GM18498 (cell line): ENCODE measurements around the gene DHRSX.
"Not testable (repeated sequence)": the region's sequence is repeated elsewhere in the genome, so short reads cannot be mapped to it uniquely, and the experiment has no call there.

Experiments used
- ATAC-seq: cut with Tn5 transposase; IDR thresholded peaks from one replicate; pipeline ENCODE4 v1.9.1; 2021; ENCODE audit warnings: mild to moderate bottlenecking, moderate library complexity; ENCODE audit not compliant: unreplicated experiment

The DHRSX gene

DNA sequence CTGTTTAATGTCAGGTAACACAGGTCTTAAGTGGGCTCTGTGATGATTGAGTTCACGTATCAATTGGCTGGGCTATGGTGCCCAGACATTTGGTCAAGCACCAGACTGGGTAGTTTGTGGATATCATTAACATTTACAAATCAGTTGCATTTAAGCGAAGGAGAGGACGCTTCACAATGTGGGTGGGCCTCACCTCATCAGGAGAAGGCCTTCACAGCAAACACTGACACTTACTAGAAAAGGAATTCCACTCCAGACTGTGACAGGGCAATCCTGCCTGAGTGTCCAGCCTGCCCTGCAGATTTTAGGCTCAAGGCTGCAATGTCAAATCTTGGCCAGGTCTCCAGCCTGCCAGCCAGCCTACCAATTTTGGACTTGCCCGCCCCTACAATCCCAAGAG lies 270.3 kb downstream of the DHRSX start:
- no peak for ATAC-seq

DNA sequence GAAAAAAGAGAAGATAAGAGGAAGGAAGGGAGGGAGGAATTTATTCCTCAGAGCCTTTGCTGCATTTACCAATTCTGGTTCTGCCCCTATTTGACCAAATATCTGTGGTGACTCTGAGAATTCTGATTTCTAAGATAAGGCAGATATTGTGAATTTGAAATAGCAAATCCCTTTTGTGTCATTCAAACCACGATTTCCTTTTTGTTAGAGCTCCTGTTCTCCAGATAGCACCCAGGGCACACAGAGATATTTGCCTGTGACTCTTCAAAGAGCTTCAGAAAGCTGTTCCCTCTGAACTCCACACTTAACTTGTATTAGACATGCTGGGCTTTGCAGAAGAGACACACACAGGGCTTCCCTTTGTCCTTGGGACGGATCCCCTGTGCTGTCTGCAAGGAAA lies 272.2 kb downstream of the DHRSX start:
- no peak for ATAC-seq

DNA sequence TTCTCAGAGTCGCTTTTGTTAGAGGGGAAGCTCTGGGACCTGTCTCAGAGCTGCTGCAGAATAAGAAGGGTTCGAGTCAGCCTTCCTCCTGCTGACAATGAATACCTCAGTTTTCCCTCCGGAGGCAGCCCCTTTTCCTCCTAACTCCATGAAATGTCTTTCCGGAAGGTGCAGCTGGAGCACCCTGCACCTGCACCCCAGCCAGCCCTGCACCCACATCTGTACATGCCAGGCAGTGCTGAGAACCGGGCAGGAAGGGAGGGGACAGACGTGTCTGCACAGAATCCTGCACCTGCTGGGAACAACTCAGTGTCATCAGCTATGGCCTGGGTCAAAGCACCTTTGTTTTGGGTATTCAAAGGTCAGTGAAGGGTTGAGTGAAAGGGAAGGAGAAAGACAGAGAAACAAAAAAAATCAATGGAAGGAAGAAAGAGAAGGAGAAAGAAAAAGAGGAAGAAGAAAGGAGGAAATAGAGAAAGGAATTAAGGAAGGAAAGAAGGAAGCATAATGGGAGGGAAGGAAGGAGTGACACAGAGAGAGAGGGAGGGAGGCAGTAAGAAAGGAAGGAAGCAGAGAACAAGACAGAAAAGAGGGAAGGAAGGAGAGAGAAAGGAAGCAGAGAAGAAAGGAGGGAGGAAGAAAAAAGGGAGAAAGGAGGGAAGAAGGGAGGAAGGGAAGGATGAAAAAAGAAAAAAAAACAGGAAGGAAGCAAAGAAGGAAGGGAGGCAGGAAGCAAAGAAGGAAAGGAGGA lies 273.7 kb downstream of the DHRSX start:
- no peak for ATAC-seq

DNA sequence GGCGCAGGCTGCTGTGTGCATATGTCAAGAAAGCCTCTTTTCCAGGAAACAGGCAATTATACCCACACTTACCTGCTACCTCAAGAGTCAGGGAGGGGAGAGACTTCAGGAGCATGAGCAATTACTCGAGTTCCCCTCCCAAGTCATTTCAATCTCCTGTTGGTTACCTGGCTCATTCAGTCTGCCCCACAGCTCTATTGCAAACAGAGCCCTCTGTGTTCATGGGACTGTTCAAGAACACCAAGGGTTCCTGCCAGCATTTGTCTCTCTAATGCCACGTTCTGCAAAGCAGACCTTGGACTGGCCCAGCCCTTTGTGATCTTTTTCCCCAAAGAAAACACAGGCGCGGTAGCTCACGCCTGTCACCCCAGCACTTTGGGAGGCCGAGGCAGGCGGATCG lies 274.6 kb downstream of the DHRSX start:
- ATAC-seq, result no peak

DNA sequence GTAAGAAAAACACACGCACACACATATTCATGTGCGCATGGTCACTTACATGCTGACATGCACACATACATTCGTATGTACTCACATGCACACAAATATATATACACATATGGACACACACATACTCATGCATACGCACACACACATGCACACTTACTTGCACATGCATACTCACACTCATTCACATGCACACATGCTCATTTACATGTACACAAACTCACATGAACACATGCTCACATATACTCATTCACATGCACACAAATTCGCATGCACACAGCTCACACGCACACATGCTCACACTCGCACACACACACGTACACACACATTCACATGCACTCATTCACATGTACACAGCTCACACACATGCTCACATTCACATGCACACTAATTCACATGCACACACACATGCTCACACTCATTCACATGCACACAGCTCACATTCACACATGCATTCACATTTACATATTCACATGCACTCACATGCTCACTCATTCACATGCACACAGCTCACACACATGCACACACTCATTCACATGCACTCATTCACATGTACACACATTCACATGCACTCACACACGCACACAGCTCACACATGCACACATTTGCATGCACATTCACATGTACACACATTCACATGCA lies 276.1 kb downstream of the DHRSX start:
- ATAC-seq, result no peak

DNA sequence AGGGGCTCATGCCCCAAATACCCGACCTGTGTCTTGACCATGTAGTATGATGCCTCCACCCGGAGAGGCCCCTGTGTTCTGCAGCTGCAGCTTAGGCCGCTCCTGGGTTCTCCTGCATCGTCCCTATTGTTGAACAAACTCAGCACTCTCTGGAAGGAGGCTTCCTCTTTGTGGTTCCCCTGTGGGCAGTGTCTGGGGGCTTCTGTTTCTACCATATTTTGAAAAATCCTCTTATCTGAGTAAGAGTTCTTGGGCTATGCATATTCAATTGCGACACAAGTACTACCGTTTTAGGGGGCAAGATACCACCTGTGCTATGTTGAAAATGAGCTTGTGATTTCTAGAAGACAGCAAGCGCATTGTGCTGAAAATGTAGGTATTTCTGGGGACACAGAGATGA lies 276.6 kb downstream of the DHRSX start:
- no peak for ATAC-seq

DNA sequence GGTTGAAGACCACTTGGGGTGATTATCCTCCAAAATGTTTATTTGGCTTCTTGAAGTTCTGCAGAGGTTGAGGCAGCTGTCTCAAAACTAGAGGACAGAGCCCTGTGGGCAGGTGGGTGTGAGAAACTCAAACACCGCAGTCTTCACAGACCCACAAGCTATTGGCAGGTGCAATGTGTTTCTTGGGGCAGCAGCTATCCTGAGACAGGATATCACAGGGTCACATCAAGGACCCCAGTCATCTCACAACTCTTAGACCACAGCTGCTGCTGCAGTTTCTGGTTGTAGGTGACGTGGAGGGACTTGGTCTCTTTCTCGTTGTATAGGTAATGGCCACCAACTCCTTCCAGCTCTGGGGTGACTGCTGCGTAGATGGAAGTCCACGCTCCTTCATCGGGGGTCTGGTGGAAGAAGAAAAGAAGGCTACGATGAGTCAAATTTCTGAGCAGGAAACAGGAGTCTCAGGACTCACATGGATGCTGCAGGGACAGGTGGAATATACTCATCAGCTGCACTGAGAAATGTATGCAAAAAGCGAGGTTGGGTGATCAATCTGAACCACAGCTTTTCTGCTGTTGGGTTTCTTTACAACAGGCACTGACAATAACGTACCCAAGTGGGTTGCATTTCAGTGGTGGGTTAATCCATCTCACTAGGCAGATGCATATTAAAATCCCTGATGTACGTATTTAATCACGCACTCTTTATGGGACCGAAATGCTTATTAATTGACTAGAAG lies 279.8 kb downstream of the DHRSX start:
- ATAC-seq, result no peak

DNA sequence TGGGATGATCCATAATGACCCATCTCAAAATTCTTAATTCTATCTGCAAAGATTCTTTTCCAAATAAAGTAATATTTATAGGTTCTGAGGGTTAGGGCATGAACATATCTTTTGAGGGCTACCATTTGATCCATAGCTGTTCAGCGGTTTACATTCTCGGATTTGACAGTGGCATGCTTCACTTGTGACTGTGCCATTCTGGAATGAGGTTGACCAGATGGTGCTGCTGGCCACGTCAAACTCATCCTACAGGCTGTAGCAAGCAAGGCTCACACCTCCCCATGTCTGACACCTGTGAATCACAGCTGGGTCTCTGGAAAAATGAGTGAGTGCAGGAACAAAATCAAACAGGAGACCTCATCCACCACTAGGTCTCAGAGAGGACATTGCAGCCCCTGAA lies 280.5 kb downstream of the DHRSX start:
- no peak for ATAC-seq

DNA sequence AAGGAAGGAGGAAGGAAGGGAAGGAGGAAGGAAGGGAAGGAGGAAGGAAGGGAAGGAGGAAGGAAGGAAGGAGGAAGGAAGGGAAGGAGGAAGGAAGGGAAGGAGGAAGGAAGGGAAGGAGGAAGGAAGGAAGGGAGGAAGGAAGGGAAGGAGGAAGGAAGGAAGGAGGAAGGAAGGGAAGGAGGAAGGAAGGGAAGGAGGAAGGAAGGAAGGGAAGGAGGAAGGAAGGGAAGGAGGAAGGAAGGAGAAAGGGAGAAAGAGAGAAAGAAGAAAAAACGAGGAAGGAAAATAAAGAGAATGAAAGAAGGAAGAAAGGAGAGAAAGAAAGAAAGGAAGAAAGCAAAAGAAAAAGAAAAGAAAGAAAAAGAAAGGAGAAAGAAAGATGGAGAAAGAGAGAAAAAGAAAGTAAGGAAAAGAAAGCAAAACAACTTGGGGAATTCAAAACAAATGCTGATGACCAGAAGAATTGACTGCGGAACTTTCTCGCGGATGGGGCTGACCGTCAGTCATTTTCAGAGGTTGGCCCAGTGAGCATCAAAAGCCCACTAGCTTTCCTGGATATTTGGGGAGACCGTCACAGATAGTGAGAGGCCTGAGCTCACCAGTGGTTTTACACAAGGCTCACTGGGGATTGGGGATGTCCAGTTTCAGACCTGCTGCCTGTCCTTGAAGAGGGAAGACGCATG lies 286.5 kb downstream of the DHRSX start:
- ATAC-seq, result not testable (repeated sequence)

DNA sequence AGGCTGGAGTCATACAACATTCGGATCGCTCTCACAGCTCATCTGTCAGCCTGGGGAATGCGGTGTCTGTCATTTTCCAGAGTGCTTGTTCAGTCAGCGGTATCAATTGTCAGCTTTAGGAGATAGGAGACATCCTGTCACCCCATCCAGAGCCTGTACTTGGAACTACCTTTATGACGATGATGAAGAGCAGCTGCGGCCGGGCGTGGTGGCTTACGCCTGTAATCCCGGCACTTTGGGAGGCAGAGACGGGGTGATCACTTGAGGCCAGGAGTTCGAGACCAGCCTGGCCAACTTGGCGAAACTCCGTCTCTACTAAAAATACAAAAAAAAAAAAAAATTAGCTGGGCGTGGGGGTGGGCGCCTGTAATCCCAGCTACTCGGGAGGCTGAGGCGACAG lies 289.1 kb downstream of the DHRSX start:
- ATAC-seq, result not testable (repeated sequence)

DNA sequence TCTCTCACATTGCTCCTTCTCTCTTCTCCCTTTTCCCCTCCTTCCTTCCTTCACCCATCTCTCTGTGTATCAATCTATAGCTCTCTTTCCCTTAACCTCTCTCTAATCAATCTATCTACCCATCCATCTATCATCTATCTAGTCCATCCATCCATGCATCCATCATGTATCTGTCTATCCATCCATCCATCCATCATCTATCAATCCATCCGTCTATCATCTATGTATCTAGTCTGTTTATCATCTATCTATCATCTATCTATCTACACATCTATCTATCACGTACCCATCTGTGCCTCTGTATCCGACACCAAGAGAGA lies 307.5 kb downstream of the DHRSX start:
- ATAC-seq, result no peak

DNA sequence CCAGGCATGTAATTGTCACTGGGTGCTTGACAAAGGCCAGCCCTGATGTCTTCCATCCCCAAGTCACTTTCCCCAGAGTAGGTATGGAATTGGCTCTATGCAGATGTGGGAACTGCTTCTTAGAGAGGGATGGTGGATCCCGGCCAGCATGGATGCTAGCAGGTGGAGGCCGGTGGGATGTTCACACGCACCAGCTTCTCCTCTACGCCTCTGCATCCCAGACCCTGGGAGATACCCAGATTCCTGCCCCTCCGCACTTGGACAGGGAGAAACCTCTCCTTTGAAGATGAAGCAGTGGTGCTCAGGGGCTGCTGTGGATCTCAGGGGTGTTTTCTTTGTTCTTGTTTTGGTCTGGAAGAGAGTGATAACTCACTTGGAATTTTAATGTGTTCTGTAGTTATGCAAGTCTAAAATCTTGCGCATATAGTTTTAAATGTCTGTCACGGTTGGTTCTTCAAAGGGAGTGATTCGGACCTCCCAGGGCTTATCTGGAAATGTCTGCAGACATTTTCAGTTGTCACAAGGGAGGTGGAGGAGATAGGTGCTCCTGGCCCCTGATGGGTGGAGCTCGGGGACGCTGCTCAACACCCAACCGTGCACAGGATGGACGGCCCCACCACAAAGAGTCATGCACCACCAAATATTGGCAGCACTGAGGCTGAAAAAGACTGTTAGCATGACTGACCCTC lies 308.0 kb downstream of the DHRSX start:
- no peak for ATAC-seq

DNA sequence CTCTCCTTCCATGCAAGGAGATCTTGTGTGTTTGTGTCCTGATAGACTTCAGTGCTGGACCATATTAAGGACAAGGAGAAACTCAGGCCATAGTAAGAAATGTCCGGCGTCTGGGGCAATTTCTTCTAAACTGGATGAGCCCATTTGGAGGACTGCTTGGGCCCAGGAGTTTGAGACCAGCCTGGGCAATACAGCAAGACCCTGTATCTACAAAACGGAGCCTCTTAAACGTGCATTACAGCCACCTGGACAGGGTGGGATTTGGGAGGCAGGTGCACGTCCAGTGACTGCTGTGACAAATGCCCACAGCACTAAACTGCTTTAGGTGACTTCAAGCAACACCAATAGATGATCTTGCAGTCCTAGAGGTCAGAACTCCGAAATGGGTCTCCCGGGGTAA lies 311.9 kb downstream of the DHRSX start:
- no peak for ATAC-seq

DNA sequence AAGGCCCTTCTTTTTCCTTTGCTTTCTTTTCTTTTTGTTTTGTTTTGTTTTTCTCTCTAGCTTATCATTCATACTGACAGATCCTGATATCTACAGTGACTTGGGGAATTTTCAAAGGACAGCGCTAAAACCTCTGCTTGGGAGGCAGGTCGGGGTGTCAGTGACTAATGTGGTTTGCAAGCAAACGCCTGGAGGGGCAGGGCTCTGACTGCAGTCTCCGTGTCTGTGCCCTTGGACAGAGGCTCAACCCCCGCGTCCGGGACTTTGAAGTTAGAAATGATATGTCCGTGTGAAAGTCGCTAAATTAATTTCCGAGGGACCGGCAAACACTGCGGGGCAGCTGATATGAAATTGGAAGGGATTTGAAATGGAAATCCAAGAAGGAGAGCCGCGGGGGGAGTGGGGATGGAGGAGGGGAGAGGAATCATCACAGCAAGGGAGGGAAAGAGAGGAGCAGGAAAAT lies 312.4 kb downstream of the DHRSX start:
- no peak for ATAC-seq

DNA sequence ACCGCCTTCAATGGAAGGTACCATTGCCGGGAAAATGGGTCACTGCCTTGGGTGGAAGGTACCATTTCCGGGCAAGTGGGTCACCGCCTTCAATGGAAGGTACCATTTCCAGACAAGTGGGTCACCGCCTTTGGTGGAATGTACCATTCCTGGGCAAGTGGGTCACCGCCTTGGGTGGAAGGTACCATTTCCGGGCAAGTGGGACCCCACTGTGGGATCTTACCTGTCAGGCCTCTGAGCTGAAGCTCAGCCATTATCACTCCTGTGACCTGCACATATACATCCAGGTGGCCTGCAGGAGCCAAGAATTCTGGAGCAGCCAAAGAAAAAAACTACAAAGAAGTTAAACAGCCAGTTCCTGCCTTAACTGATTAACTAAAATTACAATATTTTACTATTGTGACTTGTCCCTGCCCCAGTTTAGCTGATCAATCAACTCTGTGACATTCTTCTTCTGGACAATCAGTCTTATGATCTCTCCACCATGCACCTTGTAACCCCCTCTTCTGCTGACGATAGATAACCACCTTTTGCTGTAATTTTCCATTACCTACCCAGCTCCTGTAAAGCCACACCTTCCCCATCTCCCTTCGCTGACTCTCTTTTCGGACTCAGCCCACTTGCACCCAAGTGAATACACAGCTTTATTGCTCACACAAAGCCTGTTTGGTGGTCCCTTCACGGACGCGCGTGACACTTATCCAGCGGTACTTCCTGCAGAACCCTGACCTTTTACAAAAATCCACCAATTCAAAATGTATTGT lies 313.2 kb downstream of the DHRSX start:
- no peak for ATAC-seq

DNA sequence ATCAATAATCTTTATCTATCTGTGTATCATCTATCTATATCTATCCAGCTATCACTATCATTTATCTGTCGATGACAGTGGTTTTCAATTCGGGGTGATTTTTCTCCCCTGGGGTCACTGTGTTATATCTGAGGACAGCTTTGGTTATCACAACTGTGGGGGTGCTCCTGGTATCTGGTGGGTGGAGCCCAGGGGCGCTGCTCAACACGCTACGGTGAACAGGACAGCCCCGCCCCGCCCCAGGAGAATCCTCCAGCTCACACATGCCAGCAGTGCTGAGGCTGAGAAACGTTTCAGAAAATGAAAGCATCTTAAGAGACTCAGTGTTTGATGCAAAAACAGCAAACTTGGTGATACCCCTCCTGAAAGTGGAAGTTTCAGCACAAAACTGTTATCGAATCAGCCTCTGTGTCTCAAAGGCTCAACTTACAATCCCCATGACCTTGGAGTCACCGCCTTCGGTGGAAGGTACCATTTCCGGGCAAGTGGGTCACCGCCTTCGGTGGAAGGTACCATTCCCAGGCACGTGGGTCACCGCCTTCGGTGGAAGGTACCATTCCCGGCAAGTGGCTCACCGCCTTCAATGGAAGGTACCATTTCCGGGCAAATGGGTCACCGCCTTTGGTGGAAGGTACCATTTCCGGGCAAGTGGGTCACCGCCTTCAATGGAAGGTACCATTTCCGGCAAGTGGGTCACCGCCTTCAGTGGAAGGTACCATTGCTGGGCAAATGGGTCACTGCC lies 315.3 kb downstream of the DHRSX start:
- no peak for ATAC-seq

DNA sequence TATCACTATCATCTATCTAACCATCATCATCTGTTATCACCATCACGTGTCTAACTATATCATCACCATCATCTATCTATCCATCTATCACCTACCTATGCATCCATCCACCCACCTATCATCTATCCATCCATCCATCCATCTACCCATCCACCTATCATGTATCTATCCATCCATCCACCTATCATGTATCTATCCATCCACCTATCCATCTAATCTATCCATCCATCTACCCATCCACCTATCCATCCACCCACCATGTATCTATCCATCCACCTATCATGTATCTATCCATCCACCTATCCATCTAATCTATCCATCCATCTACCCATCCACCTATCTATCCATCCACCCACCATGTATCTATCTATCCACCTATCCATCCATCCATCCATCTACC lies 316.7 kb downstream of the DHRSX start:
- ATAC-seq, result no peak

DNA sequence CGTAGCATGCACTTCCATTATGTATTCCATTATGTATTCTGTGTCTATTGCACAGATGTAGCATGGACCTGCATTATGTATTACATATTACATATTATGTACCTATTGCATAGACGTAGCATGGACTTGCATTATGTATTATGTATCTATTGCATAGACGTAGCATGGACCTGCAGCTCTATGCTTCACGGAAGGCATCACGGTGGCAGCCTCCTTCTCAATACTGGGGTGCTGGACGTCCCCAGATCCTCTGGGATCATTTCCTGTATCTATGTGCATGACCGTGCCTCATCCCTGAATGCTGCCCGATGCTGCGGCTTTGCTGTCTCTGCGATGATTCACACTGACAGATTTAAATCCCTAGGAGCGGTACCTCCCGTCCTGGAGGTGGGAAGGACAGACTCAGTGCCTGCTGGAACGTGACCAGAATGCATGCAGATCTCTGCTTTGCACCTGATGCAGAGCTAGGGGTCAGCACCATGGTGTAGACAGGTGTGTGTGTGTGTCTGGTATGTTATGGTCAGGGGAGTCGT lies 317.5 kb downstream of the DHRSX start:
- no peak for ATAC-seq

DNA sequence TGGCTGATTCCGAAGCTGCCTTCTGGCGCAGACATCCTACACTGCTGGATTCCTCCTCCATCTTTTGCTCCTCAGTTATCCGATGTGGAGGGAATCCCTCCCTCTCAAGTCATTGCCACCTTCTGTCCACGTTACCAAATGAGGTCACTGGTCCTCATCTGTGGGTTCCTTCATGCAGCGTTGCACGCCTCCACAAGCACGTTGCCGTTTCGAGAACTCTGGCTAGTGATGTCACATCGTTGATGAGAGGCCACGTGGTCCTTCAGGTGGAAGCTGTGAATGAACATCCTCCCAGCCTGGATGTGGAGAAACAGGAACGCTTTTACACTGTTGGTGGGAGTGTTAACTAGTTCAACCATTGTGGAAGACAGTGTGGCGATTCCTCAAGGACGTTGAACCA lies 323.2 kb downstream of the DHRSX start:
- no peak for ATAC-seq
